ENCODE results near the gene IQGAP3.

IQGAP3 gene

GRCh38 chr1:156480411-156481192, 91.8 kb downstream of the IQGAP3 start:
- peak; percentile 64 for DNase-seq (ENCODE audit: low read depth)

GRCh38 chr1:156480016-156480370, 92.4 kb downstream of the IQGAP3 start:
- no peak for DNase-seq (ENCODE audit: low read depth)

- DNase-seq (ENCODE audit: low read depth), result no peak
Measured at GRCh38 chr1:156479093-156480015, 93.0 kb downstream of the IQGAP3 start.

GRCh38 chr1:156478250-156478627, 94.1 kb downstream of the IQGAP3 start:
- no peak for DNase-seq (ENCODE audit: low read depth)

- no peak for DNase-seq (ENCODE audit: low read depth)
Measured at GRCh38 chr1:156477526-156478249, 94.7 kb downstream of the IQGAP3 start.

GRCh38 chr1:156476501-156477298, 95.7 kb downstream of the IQGAP3 start:
- DNase-seq (ENCODE audit: low read depth), result no peak

- no peak for DNase-seq (ENCODE audit: low read depth)
Measured at GRCh38 chr1:156475568-156476500, 96.5 kb downstream of the IQGAP3 start.

Measured in stimulated activated CD8-positive, alpha-beta memory T cell treated with anti-CD3 and anti-CD28 coated beads, Interleukin-12 subunit alpha, Interleukin-12 subunit beta, amount 100 ng/mL, for 1 hour (primary cell).